HPDE6-E6E7 (cell line): ENCODE data around the gene COL19A1.
A peak's percentile ranks its signal among the peaks of the same experiment; 100 is the strongest.
"Not testable (repeated sequence)": the region's sequence is repeated elsewhere in the genome, so short reads cannot be mapped to it uniquely, and the experiment has no call there.

Source experiments
- DNase-seq: peaks from one replicate; pipeline ENCODE4 v3.0.0; 2011; ENCODE audit warnings: missing footprints; ENCODE audit errors: extremely low spot score

COL19A1 gene

DNA sequence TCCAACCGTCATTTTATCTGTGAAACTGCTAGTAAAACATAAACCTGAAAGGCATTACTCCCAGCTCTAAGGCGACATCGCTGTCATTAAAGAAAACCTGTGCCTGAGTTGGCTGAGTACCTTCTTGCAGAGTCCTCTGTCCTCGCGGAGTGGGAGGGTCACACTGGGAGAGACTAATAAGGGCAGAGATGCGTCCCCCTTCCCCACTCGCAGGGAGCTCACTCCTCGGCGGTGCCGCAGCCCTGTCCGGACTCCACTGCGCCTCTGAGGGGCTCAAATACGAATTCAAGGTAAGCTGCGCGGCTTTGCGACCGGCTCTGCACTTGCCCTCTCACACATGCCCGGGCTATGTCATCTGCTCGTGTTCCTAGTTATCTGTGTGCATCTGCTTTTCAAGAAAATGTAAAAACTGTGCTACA, at the start of gene COL19A1:
Gene COL19A1, plus strand, starts transcription at position 206 of the 419 bp plus-strand sequence. CDS start 13,012 bp downstream, outside the sequence.
- no peak for DNase-seq

DNA sequence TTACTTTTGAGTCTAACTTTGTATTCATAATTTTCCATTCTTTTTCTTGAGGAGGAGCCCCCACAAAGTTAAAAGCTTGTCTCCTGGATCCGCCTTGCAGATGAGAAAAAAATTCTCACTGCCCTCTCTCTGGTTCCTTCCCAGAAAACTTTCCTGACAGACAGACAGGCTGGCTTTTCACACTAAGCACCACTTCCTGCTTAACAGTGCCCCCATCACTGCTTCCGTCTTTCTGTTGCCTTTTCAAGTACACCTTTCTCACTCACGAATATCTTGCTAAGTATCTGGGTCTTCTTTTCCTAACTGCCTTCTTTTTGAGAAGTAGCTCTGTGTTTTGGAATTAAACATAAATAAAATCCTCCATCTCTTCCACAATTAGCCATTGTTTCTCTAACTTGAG, 49.8 kb upstream of the COL19A1 start:
- DNase-seq = no peak

DNA sequence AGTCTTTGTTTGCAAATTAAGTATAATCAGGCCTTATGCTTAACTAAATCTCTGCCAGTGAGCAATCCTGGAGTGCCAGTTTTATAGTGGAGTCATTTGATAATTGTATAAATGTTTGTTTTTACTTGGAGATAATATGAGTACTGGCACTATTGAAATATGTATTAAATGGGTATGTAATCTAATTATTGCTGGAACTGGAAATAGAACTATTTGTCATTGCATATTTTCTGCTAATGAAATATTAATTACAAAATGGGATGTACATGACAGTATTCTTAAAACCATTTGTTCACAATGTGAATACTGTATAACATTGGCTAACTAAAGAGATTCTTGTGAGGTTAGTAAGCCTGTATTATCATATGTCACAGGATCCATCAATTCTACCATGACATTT, 49.0 kb upstream of the COL19A1 start:
- DNase-seq = no peak

DNA sequence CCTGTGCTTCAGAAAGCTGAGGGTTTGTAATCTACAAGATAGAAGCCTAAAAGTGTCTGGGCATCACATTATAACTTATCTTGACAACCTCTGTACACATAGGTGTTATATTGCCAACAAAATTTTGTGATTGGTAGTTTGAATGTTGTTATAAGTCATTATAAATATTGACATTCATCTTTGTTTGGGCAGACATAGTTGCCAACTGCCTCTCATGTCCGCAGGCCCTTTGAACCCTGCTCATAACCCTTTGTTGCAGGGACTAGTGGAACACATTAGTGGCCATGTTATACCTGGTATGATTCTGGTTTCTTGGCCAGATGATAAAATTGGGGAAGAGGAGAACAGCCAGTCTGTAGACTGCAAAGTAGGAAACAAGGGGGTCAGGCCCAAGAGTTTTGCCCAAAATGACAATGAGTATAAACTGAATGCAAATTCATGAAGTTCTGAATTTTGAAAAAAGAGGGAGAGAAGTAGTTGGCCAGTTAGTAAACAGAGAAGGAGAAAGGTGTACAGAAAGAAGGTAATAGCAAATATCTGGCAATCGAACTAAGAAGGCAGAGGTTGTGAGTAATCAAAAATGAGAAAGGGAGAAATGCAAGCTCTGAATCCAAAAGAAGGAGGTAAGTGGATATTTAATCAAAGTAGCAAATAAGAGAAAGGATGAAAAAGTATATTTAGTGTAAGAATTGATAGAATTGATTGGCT, 48.0 kb upstream of the COL19A1 start:
- DNase-seq = no peak

DNA sequence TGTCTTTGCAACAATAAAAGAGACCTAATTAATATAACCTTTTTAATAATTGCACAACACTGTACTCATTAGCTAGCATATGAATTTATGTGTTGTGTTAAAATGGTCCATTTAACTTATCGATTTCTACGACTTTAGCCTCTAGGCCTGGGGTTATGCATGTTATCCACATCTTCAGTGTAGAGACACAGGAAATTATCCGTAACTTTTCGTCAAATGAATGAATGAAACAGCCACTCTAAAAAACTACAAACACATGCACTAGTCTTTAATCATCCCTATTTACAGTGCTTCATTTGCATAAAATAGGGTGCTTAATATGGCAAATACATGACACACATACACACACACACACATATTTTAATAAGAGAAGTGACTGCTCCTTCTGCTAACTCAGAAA, 47.2 kb upstream of the COL19A1 start:
- no peak for DNase-seq

DNA sequence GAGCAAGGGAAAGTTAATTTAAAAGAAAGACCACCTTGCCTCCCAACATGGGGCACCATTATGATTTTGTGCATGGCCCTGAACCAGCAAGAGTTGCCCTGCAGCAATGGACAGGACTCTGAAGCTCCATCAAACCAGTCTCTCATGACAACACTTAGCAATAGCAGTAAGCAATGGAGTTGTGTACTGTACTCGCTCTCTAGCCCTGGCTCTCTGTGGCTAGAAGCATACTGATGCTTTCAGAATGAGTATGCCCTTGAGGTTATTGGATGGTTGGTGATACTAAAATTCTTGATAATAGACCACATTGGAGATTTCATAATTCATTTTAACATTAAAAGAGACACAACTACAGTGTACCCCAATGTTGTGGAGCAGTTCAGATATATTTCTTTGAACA, 46.3 kb upstream of the COL19A1 start:
- DNase-seq = no peak

DNA sequence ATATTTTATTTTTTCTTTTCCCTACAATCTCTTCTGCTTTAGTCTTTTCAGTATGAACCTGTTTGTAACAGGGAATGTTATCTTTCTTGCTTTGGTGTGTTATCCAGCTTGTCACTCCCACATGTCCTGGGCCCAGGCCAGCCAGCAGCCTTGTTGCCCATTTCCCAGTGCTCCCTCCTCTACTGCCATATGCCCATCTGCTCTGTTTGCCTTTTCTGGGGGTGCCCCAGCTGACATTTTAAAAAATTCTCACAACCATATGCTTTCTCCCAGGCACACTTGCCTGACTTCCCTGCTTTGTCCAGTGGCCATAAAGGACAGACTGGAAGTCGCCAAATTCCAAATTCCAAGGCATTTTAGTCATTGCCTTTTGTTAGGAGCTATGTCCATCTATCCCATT, 45.9 kb upstream of the COL19A1 start:
- DNase-seq = no peak

DNA sequence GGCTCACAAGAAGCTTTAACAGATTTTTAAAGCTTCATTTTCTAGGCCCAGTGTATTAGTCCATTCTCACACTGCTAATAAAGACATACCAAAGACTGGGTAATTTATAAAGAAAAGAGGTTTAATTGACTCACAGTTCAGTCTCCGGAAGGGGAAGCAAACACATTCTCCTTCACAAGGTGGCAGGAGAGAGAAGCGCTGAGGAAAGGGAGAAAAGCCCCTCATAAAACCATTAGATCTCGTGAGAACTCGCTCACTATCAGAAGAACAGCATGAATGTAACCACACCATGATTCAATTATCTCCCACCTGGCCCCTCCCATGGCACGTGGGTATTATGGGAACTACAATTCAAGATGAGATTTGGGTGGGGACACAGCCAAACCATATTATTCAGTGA, 42.0 kb upstream of the COL19A1 start:
- not testable (repeated sequence) for DNase-seq

DNA sequence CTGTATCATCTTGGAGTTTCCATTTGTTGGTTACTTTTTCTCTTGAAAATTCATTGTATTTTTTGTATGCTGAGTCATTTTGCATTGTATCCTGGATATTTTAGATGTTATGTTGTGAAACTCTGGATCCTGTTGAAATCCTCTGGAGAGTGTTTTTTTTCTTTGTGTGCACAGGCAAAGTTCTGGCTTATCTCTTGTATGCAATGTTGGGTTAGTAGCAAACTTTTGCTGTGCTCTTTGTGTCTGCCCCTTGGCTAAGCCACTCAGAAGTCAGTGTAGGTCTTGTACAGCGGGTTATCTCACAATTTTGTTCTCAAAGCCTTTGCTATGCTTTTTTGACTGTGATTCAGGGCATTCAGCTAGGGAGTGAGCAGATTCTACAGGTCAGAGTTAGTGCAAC, 40.5 kb upstream of the COL19A1 start:
- no peak for DNase-seq

DNA sequence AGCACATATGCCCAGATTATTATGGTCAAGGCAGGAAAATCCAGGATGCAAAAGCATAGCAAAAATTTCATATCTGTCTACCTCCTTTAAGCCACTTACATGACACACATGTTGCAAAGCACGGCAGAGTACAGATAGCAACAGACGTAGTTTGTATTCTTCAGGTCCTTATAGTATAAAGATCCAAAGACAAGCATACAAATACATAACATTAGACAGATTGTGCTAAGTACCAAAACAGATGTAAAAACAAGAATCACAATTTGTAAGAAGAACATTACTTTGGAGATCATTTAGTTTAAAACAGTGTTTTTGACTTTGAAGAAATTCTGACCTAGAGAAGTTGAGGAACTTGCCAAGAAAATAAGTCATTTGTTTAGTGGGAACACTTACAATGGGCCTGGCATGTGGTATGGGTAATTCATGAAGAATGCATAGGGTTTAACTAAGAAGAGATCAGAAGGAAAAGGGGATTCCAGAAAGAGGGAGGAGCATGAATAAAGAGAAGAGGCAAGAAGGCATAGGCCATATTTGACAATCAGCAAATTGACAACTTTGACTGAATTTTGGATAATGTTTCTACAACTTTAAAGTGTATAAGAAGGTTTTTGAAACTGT, 39.0 kb upstream of the COL19A1 start:
- DNase-seq = no peak

DNA sequence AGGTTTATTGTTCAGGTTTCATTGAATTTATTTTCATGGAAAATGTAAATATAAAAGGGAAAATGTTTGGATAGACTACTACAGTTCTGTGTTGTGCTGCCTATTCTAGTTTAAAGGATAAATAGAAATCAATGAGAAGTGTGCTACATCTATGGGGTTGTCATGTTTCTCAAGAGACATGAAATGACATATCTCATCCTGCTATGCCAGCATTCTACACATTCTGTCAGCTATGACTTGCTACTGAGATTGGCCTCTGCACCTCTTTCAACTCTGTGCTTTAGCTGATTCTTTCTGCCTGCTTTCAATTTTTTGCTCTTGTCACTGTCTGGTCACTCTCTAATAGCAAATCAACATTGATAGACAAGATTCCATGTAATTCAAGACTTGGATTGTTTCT, 33.8 kb upstream of the COL19A1 start:
- DNase-seq = no peak

DNA sequence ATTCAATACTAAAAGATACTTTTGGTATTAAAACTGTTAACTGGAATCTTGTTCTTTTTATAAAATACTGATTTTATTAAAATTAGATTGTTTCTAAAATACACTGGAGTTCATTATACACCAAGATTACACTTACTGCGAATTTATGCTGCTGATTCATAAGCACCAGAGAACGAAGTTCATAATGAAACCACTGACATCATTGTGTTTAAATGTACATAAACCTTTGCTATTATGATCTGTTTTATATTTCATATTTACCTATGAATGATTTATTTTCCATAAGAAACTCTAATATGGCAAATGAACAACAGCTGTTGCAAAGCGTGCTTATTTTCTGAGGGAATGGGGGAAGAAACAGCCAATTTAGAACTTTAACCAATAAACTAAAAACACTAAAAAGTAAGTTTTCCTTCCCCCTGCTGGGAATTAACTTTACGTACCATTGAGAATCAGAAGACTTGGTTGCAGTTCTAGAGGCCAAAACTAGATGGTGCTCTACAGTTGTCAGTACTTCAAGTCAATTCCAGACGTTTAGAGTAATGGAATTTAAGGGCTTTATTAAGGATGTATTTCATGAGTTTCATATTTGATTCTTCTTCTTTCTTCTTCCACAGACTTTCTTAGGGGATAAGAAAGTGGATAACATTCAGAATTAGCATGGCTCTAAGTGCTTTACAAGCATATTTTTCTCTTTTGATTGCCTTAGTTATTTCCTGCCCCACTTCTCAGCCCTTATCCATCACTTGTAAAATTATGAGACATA, 30.8 kb upstream of the COL19A1 start:
- peak; percentile 33 for DNase-seq

DNA sequence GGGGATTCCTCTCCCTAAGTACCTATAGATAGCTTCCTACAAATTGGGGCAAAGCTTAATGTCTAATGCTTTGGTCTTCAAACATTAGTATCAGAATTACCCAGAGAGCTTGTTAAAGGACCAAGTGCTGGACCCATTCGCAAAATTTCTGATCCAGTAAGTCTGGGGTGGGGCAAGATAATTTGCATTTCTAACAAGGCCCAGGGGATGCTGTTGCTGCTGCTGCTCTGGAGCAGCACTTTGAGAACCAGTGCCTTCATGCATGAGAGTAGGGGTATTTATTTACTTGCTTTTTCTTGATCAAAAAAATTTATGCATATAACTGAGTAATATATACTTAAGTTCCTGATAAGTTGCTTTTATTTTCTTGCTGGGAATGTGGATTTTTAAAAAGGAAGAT, 24.5 kb upstream of the COL19A1 start:
- DNase-seq = no peak

DNA sequence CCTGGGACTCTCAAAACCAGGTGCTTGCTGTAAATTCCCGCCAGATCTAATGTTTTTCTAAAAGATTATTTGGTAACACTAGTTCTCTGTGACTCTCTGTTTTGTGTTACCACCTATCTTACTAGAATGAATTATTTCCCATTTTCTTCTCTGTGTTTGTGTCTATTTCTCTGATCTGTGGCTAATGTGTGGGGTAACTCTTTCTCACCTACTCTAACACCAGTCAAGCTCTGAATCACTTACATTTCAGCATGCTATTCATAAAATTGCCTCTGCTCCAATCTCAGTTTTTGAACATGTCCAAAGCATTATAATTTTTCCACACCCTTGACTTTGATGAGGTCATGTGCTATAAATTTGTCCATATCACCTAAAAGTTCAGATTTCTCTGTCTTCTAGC, 23.2 kb upstream of the COL19A1 start:
- DNase-seq = no peak

DNA sequence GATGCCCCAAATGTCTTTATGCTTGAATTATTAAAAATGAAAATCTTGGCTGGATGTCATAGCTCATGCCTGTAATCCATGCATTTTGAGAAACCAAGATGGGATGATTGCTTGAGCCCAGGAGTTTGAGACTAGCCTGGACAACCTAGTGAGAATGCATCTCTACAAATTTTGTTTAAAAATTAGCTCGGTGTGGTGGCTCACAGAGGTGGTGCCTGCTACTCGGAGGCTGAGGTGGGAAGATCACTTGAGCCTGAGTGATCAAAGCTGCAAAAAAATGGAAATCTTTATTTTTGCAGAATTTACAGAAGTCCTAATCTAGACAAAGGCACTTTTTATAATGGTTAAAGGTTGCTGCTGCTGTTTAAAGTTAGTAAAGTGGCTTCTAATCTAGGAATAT, 20.0 kb upstream of the COL19A1 start:
- DNase-seq = no peak

DNA sequence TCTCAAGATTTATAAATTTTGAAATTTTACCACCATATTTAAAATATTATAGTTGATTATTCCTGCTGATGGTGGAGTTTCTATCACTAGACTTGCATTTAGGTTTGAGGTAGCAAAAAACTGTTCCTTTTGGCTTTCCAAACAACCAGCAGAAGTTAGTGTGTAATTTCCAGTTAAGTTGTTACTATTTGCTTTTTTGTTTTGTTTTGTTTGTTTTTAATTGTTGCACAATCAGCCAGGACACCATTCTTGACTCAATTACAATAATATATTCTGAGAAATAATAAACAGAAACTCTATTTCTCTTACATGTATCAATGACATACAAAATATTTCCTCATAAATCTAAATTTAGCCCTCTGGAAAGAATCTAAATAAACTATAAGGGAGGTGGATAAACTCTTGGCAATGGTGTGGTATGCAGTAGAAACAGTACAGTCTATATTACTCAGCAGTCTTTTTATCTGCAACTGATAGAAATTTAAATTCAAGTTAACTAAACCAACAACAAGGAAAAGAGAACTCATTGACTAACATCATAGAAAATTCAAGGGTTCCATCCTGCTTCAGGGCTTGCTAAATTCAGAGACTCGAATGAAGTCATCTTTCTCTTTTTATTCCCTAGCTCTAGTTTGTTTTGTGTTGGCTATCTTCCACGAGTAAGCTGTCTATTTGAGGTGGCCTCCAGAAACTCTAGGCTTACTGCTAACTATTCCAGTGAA, 19.4 kb upstream of the COL19A1 start:
- DNase-seq = no peak

DNA sequence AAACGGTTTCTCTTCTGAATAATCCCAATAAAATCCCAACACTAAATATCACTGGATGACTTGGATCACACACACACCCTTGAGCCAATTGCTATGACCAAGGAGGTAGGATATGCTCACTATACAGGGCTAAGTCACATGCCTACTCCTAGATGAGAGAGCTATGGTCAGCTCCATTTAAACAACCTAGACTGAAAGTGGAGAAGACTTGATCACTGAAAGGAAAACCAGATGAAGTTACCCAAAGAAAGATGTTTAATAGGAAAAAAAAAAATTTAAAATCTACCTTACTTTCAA, 18.9 kb upstream of the COL19A1 start:
- no peak for DNase-seq

DNA sequence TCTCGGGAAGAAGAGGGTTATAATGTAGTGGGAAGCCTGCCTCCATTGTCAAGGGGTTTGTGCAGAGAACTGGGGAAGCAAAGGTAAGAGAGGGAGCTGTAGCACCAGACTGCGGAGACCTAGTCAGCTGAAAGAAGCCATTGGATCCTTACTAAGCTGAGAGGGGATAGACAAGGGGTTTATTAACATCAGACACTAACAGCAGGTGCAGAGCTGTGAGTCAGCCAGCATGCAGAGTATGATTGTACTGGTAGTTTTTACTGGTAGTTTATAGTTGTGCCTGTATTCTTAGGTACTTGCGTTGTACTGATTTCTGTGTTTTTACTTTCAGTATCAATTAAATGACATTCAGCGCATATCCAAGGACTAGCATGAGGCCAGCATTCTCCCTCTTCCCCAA, 17.8 kb upstream of the COL19A1 start:
- no peak for DNase-seq

DNA sequence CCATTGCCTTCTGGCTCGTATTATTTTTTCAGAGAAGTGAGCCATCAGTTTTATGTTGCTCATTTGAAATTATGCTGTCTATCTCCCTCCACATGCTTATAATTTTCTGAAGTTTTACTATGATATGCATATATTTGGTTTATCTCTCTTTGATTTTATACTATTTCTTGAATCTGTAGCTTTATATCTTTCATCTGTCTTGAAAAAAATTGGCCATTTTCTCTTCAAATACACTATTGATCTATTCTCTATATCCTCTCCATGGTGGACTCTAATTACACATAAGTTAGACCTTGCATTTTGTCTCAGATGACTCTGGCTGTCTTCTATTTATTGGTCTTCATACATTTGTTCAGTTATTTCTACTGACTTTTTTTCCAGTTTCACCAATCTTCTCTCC, 13.7 kb upstream of the COL19A1 start:
- DNase-seq = no peak

DNA sequence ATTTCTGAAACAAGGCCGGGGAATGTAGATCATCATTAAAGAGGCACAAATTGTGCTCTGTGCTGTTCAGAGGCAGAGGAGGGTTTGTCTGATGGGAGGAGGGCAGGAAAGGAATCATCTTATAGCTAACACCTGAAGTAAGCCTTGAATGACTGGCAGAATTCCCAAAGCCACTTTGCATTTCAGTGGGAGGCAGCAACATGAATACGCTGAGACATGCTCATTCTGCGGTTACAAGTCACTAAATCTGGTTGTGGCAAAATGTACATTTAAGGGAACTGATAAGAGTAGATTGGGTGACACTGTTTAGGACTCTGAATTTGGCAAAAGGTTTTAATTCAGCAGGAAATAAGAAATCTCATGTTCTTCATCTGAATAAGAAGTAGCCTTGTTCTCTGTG, 4.4 kb upstream of the COL19A1 start:
- DNase-seq = no peak

DNA sequence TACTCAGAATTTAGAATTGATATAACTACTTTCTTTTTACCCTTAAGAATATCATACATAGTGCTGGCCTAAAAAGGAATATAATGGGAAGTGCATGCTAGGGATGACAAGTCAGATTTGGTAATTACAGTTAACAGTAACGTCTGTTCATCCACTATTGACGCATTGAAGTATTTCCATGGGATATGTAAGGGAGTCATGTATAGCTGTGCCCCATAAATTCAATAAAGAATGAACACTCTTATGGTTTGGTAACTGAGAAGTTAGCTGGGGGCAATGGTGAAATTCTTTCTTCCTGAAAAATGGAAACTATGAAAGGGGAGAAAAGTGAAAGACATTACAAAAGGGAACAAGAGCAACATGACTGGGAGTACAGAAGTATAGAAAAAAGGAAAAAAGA, 2.6 kb upstream of the COL19A1 start:
- no peak for DNase-seq

DNA sequence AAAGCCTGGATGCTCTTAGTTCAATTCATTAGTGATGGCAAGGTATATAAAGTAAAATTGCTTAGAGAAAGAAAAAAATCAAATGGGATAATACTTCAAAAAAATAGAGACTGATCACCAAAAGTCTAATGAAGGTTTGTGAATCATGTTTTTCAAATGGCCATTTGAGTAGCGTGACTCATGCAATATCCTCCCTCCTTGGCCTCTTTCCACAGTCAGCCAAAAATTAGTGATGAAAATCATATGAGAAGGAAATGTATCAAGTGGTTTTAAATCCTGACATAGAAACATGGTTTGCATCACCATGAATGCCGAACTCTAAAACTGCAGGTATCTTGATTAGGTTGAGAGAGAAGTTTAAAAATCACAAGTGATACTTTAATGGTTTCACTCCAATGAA, 1.2 kb upstream of the COL19A1 start:
- DNase-seq = no peak
